ENCODE data around the gene MARCHF10. TPM values are rescaled to one million over a fixed set of nuclear protein-coding genes. Genes with fewer than 3 reads are reported as not detected.

The MARCHF10 gene
- total RNA-seq, 3 donors from 2014 or later, result under 0.01 to 0.16 TPM; not detected in 1

- H3K4me1 ChIP-seq, result no peaks in the 10 kb centered on the region
- TF ChIP-seq POLR2A (IDR thresholded peaks at IDR 0.05) (no peak), CTCF (IDR thresholded peaks at IDR 0.05) (no peak), POLR2AphosphoS5 (IDR thresholded peaks at IDR 0.05) (no peak)
- no peaks in the 10 kb centered on the region for H3K36me3 ChIP-seq
- no peak overlapping the region for H3K27ac ChIP-seq
- no peaks in the 10 kb centered on the region for H3K27me3 ChIP-seq
- no peak overlapping the region for H3K4me3 ChIP-seq
- intact Hi-C loops (cut with DNase I; ENCODE audit: low total_unique reads), result no loop called here
- no peaks in the 10 kb centered on the region for H3K9me3 ChIP-seq
- no peak for DNase-seq (ENCODE audit: low spot score in 2 of 2)
Measured at GRCh38 chr17:62666801-62667591, 141.1 kb downstream of the MARCHF10 start.

GRCh38 chr17:62666061-62666800 lies 141.9 kb downstream of the MARCHF10 start:
- Histone ChIP-seq H3K4me1 (no peaks in the 10 kb centered on the region), H3K27me3 (no peaks in the 10 kb centered on the region), H3K9me3 (no peaks in the 10 kb centered on the region), H3K4me3 (no peak overlapping the region), H3K27ac (no peak overlapping the region), H3K36me3 (no peaks in the 10 kb centered on the region)
- intact Hi-C loops (cut with DNase I; ENCODE audit: low total_unique reads), result no loop called here
- DNase-seq (ENCODE audit: low spot score in 2 of 2), result no peak
- no peak for TF ChIP-seq POLR2AphosphoS5 (IDR thresholded peaks at IDR 0.05)
- no peak for TF ChIP-seq POLR2A (IDR thresholded peaks at IDR 0.05)
- no peak for TF ChIP-seq CTCF (IDR thresholded peaks at IDR 0.05)

- Histone ChIP-seq H3K36me3 (no peaks in the 10 kb centered on the region), H3K9me3 (no peaks in the 10 kb centered on the region), H3K27me3 (no peaks in the 10 kb centered on the region), H3K4me1 (no peaks in the 10 kb centered on the region), H3K27ac (no peak overlapping the region), H3K4me3 (no peak overlapping the region)
- intact Hi-C loops (cut with DNase I; ENCODE audit: low total_unique reads), result no loop called here
- no peak for DNase-seq (ENCODE audit: low spot score in 2 of 2)
- no peak for TF ChIP-seq POLR2AphosphoS5 (IDR thresholded peaks at IDR 0.05)
- TF ChIP-seq CTCF (IDR thresholded peaks at IDR 0.05), result no peak
- no peak for TF ChIP-seq POLR2A (IDR thresholded peaks at IDR 0.05)
Measured at GRCh38 chr17:62665599-62665998, 142.5 kb downstream of the MARCHF10 start.

- no peak overlapping the region for H3K27ac ChIP-seq
- H3K27me3 ChIP-seq, result no peaks in the 10 kb centered on the region
- no peaks in the 10 kb centered on the region for H3K9me3 ChIP-seq
- TF ChIP-seq POLR2AphosphoS5 (IDR thresholded peaks at IDR 0.05) (no peak), CTCF (IDR thresholded peaks at IDR 0.05) (no peak), POLR2A (IDR thresholded peaks at IDR 0.05) (no peak)
- intact Hi-C loops (cut with DNase I; ENCODE audit: low total_unique reads), result no loop called here
- H3K4me1 ChIP-seq, result no peaks in the 10 kb centered on the region
- H3K4me3 ChIP-seq, result no peak overlapping the region
- no peaks in the 10 kb centered on the region for H3K36me3 ChIP-seq
- no peak for DNase-seq (ENCODE audit: low spot score in 2 of 2)
Measured at GRCh38 chr17:62664336-62665120, 143.6 kb downstream of the MARCHF10 start.

Measured in breast epithelium (tissue), 4 donors.